OCI-LY7 (cell line): ENCODE results near the gene CA5B.

Experiments used
- CTCF ChIP-seq: fragments of 200-600 bp; sonication (generic); conservative IDR thresholded peaks from 2 replicates; pipeline ENCODE4 v1.5.1; 2014; ENCODE audit warnings: mild to moderate bottlenecking, antibody characterized with exemption, low read length, moderate library complexity, mixed read lengths
- EZH2phosphoT487 ChIP-seq: fragments of 200-600 bp; sonication (generic); IDR thresholded peaks from 2 replicates; pipeline ENCODE4 v1.6.1; 2018; ENCODE audit warnings: low read depth, borderline replicate concordance, mild to moderate bottlenecking, mixed run types, antibody characterized with exemption, low read length, moderate library complexity, mixed read lengths

GRCh38 chrX:15822922-15823321, 84.9 kb downstream of the CA5B start:
- TF ChIP-seq CTCF (no peak), EZH2phosphoT487 (no peak)
